IMR-90 (cell line): ENCODE data around the gene HS6ST3.

Experiments used
- CEBPB ChIP-seq: IDR thresholded peaks from 2 replicates; pipeline ENCODE4 v1.6.1; 2012; ENCODE audit warnings: low read depth, low read length, improper control_type of control experiment
- TF ChIP-seq, protein P1 (sequence below): conservative IDR thresholded peaks from 2 replicates; pipeline ENCODE4 v1.5.1; 2012; ENCODE audit warnings: mild to moderate bottlenecking, low read depth, low read length, improper control_type of control experiment

DNA sequence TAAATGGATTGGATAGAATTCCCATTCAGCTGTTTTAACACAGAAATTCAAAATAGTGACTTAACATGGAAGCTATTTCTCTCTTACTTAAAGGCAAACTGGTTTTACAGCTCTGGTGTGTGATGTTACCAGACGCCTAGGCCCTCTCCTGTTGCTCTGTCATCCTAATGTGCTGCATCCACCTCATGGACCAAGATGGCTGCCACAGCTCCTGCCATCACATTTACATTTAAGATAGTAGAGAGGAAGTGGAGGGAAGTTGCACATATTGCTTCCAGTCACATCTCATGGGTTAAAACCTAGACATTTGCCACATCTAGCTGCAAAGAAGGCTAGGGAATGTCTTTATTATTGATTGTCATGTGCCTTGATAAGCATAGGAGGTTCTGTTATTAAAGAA lies 746.8 kb downstream of the HS6ST3 start:
- TF ChIP-seq, protein P1, sequence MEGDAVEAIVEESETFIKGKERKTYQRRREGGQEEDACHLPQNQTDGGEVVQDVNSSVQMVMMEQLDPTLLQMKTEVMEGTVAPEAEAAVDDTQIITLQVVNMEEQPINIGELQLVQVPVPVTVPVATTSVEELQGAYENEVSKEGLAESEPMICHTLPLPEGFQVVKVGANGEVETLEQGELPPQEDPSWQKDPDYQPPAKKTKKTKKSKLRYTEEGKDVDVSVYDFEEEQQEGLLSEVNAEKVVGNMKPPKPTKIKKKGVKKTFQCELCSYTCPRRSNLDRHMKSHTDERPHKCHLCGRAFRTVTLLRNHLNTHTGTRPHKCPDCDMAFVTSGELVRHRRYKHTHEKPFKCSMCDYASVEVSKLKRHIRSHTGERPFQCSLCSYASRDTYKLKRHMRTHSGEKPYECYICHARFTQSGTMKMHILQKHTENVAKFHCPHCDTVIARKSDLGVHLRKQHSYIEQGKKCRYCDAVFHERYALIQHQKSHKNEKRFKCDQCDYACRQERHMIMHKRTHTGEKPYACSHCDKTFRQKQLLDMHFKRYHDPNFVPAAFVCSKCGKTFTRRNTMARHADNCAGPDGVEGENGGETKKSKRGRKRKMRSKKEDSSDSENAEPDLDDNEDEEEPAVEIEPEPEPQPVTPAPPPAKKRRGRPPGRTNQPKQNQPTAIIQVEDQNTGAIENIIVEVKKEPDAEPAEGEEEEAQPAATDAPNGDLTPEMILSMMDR, result no peak
- TF ChIP-seq CEBPB, result no peak
